ENCODE data around the gene AK2.

DNA sequence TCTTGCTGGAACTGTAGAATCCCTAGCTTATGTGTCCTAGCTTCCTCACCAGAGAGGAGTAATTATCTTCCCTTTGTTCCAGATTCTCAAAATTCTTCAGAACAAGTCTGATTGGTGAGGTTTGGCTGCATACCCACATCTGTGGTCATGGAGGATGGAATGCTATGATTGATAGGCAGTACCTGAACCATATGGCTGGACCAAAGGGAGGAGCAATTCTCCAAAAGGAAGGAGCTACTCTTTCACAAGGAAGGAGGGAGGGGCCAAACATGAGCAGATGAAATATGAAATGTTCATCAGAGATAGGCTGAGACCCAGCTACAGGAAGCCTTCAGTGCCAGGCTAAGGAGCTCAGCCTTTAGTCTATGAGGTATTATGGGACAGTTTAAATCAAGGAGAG, 67.1 kb downstream of the AK2 start:
- TF ChIP-seq, protein P1, sequence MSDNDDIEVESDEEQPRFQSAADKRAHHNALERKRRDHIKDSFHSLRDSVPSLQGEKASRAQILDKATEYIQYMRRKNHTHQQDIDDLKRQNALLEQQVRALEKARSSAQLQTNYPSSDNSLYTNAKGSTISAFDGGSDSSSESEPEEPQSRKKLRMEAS (IDR thresholded peaks at IDR 0.05): no peak
- TF ChIP-seq, protein P2, sequence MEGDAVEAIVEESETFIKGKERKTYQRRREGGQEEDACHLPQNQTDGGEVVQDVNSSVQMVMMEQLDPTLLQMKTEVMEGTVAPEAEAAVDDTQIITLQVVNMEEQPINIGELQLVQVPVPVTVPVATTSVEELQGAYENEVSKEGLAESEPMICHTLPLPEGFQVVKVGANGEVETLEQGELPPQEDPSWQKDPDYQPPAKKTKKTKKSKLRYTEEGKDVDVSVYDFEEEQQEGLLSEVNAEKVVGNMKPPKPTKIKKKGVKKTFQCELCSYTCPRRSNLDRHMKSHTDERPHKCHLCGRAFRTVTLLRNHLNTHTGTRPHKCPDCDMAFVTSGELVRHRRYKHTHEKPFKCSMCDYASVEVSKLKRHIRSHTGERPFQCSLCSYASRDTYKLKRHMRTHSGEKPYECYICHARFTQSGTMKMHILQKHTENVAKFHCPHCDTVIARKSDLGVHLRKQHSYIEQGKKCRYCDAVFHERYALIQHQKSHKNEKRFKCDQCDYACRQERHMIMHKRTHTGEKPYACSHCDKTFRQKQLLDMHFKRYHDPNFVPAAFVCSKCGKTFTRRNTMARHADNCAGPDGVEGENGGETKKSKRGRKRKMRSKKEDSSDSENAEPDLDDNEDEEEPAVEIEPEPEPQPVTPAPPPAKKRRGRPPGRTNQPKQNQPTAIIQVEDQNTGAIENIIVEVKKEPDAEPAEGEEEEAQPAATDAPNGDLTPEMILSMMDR (IDR thresholded peaks at IDR 0.05; ENCODE audit: low read depth, low read length, missing input control): no peak
- TF ChIP-seq JUND (IDR thresholded peaks at IDR 0.05): no peak
- TF ChIP-seq, protein P3, sequence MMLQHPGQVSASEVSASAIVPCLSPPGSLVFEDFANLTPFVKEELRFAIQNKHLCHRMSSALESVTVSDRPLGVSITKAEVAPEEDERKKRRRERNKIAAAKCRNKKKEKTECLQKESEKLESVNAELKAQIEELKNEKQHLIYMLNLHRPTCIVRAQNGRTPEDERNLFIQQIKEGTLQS (IDR thresholded peaks at IDR 0.05): no peak
- no peak for TF ChIP-seq EGR1 (IDR thresholded peaks at IDR 0.05; ENCODE audit: low read depth in 2 of 2)
- TF ChIP-seq FOXA1 (IDR thresholded peaks at IDR 0.05): no peak
- no peak for TF ChIP-seq GABPA (IDR thresholded peaks at IDR 0.05 in 1 of 2, conservative IDR thresholded peaks at IDR 0.05 in 1 of 2)
- TF ChIP-seq SP1 (IDR thresholded peaks at IDR 0.05): no peak
- TF ChIP-seq, protein P4, sequence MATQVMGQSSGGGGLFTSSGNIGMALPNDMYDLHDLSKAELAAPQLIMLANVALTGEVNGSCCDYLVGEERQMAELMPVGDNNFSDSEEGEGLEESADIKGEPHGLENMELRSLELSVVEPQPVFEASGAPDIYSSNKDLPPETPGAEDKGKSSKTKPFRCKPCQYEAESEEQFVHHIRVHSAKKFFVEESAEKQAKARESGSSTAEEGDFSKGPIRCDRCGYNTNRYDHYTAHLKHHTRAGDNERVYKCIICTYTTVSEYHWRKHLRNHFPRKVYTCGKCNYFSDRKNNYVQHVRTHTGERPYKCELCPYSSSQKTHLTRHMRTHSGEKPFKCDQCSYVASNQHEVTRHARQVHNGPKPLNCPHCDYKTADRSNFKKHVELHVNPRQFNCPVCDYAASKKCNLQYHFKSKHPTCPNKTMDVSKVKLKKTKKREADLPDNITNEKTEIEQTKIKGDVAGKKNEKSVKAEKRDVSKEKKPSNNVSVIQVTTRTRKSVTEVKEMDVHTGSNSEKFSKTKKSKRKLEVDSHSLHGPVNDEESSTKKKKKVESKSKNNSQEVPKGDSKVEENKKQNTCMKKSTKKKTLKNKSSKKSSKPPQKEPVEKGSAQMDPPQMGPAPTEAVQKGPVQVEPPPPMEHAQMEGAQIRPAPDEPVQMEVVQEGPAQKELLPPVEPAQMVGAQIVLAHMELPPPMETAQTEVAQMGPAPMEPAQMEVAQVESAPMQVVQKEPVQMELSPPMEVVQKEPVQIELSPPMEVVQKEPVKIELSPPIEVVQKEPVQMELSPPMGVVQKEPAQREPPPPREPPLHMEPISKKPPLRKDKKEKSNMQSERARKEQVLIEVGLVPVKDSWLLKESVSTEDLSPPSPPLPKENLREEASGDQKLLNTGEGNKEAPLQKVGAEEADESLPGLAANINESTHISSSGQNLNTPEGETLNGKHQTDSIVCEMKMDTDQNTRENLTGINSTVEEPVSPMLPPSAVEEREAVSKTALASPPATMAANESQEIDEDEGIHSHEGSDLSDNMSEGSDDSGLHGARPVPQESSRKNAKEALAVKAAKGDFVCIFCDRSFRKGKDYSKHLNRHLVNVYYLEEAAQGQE (IDR thresholded peaks at IDR 0.05): no peak
